Measurements from ENCODE around the gene CDH22.

- TF ChIP-seq, protein P1, sequence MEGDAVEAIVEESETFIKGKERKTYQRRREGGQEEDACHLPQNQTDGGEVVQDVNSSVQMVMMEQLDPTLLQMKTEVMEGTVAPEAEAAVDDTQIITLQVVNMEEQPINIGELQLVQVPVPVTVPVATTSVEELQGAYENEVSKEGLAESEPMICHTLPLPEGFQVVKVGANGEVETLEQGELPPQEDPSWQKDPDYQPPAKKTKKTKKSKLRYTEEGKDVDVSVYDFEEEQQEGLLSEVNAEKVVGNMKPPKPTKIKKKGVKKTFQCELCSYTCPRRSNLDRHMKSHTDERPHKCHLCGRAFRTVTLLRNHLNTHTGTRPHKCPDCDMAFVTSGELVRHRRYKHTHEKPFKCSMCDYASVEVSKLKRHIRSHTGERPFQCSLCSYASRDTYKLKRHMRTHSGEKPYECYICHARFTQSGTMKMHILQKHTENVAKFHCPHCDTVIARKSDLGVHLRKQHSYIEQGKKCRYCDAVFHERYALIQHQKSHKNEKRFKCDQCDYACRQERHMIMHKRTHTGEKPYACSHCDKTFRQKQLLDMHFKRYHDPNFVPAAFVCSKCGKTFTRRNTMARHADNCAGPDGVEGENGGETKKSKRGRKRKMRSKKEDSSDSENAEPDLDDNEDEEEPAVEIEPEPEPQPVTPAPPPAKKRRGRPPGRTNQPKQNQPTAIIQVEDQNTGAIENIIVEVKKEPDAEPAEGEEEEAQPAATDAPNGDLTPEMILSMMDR (IDR thresholded peaks at IDR 0.05 in 2 of 3, conservative IDR thresholded peaks at IDR 0.05 in 1 of 3; ENCODE audit: control insufficient read depth in 2 of 3, extremely low read depth in 1 of 3, insufficient read depth in 1 of 3, low read depth in 3 of 3, low read length in 3 of 3), result no peak
- TF ChIP-seq IKZF2 (IDR thresholded peaks at IDR 0.05) (no peak), ZNF24 (IDR thresholded peaks at IDR 0.05) (no peak), SUZ12 (IDR thresholded peaks at IDR 0.05; ENCODE audit: unreplicated experiment) (no peak), NFYB (IDR thresholded peaks at IDR 0.05; ENCODE audit: insufficient read depth, low read depth, low read length) (no peak), POLR2A (IDR thresholded peaks at IDR 0.05; ENCODE audit: low read depth, low read length) (no peak), ZNF274 (IDR thresholded peaks at IDR 0.05; ENCODE audit: insufficient read depth, insufficient read length) (no peak), ESRRA (IDR thresholded peaks at IDR 0.05; ENCODE audit: low read length) (no peak), EP300 (IDR thresholded peaks at IDR 0.05; ENCODE audit: borderline replicate concordance in 1 of 2, control insufficient read depth in 1 of 2, low read depth in 2 of 2, low read length in 2 of 2) (no peak), SP1 (IDR thresholded peaks at IDR 0.05; ENCODE audit: low read depth, low read length) (no peak)
- TF ChIP-seq, protein P2, sequence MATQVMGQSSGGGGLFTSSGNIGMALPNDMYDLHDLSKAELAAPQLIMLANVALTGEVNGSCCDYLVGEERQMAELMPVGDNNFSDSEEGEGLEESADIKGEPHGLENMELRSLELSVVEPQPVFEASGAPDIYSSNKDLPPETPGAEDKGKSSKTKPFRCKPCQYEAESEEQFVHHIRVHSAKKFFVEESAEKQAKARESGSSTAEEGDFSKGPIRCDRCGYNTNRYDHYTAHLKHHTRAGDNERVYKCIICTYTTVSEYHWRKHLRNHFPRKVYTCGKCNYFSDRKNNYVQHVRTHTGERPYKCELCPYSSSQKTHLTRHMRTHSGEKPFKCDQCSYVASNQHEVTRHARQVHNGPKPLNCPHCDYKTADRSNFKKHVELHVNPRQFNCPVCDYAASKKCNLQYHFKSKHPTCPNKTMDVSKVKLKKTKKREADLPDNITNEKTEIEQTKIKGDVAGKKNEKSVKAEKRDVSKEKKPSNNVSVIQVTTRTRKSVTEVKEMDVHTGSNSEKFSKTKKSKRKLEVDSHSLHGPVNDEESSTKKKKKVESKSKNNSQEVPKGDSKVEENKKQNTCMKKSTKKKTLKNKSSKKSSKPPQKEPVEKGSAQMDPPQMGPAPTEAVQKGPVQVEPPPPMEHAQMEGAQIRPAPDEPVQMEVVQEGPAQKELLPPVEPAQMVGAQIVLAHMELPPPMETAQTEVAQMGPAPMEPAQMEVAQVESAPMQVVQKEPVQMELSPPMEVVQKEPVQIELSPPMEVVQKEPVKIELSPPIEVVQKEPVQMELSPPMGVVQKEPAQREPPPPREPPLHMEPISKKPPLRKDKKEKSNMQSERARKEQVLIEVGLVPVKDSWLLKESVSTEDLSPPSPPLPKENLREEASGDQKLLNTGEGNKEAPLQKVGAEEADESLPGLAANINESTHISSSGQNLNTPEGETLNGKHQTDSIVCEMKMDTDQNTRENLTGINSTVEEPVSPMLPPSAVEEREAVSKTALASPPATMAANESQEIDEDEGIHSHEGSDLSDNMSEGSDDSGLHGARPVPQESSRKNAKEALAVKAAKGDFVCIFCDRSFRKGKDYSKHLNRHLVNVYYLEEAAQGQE (IDR thresholded peaks at IDR 0.05; ENCODE audit: low read depth, low read length), result no peak
- TF ChIP-seq, protein P3, sequence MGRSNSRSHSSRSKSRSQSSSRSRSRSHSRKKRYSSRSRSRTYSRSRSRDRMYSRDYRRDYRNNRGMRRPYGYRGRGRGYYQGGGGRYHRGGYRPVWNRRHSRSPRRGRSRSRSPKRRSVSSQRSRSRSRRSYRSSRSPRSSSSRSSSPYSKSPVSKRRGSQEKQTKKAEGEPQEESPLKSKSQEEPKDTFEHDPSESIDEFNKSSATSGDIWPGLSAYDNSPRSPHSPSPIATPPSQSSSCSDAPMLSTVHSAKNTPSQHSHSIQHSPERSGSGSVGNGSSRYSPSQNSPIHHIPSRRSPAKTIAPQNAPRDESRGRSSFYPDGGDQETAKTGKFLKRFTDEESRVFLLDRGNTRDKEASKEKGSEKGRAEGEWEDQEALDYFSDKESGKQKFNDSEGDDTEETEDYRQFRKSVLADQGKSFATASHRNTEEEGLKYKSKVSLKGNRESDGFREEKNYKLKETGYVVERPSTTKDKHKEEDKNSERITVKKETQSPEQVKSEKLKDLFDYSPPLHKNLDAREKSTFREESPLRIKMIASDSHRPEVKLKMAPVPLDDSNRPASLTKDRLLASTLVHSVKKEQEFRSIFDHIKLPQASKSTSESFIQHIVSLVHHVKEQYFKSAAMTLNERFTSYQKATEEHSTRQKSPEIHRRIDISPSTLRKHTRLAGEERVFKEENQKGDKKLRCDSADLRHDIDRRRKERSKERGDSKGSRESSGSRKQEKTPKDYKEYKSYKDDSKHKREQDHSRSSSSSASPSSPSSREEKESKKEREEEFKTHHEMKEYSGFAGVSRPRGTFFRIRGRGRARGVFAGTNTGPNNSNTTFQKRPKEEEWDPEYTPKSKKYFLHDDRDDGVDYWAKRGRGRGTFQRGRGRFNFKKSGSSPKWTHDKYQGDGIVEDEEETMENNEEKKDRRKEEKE (IDR thresholded peaks at IDR 0.05), result no peak
These were observed 135.2 kb downstream of the CDH22 start for GRCh38 chr20:46172961-46173536.

Measured in GM12878 (cell line).